Ovary (tissue), 9 donors: Measurements from ENCODE around the gene PRMT2. TPM values are rescaled to one million over a fixed set of nuclear protein-coding genes. Genes with fewer than 3 reads are reported as not detected.

ENCODE experiments used
- DNase-seq, 5 donors: peaks; one replicate each; pipeline ENCODE4 v3.0.0-alpha.2; 2019 to 2020
- H3K27ac ChIP-seq, 2 donors: fragments of 200-600 bp; one replicate each; pipeline versions ENCODE4 v1.5.1 to v1.8.0; 2019 to 2022
- H3K27me3 ChIP-seq: fragments of 200-600 bp; one replicate; pipeline ENCODE4 v1.8.0; 2022
- H3K36me3 ChIP-seq: fragments of 200-600 bp; sonication (generic); one replicate; pipeline ENCODE4 v1.5.1; 2019
- H3K4me1 ChIP-seq: one replicate; pipeline ENCODE4 v1.8.1; 2013; ENCODE audit warnings: mild to moderate bottlenecking, moderate library complexity; ENCODE audit not compliant: insufficient read depth
- H3K4me3 ChIP-seq: fragments of 200-600 bp; sonication (generic); one replicate; pipeline ENCODE4 v1.5.1; 2017
- H3K9me3 ChIP-seq, 2 donors: fragments of 200-600 bp in 1 of 2; sonication (generic) in 1 of 2; one replicate each; pipeline versions ENCODE4 v1.5.1 to v1.8.1; 2013 to 2019; ENCODE audit warnings: mild to moderate bottlenecking in 1 of 2, moderate library complexity in 1 of 2
- EP300 ChIP-seq: sonication (generic); formaldehyde crosslinking; IDR thresholded peaks from one replicate; pipeline ENCODE4 v1.6.1; 2017; ENCODE audit warnings: antibody characterized with exemption
- POLR2A ChIP-seq: fragments of 450-650 bp; IDR thresholded peaks from one replicate; pipeline ENCODE4 v1.6.1; 2017; ENCODE audit warnings: antibody characterized with exemption, mild to moderate bottlenecking, moderate library complexity
- WGBS, 3 donors: extraction: QIAGEN DNeasy Blood & Tissue Kit in 1 of 3; methylation state at CpG; one replicate each; pipeline versions ENCODE4 v1.1.5 to v1.1.7; 2013 to 2017; 5-methylcytosine and 5-hydroxymethylcytosine counted together
- intact Hi-C, 4 donors: fragments of 100-400 bp; cut with DNase I; formaldehyde crosslinking; loops; one replicate each; pipeline versions ENCODE4 v1.11.0 to v1.15.1; 2022 to 2023
- polyA plus RNA-seq, 2 donors: library from polyadenylated mRNA; stranded (reverse); fragments of 200-250 nt in 1 of 2; fragments of 350-450 nt in 1 of 2; fragmentation: Illumina TruSeq in 1 of 2; extraction: RNeasy Lipid Tissue Mini Kit (QIAGEN cat#74804) in 1 of 2; gene quantifications; one replicate each; pipeline ENCODE4 v1.2.3, GENCODE V29; 2013 to 2014
- total RNA-seq, 7 donors: library from RNA; depleted of rRNA in 2 of 7; stranded (reverse); fragments of >200 nt in 2 of 7; fragmentation: NEBNext Ultra II Directional in 3 of 7; extraction: Animal tissue kit (Norgen Biotek cat#: 25700) in 3 of 7; gene quantifications; one replicate each; pipeline versions ENCODE4 v1.1.0 to v1.2.4, GENCODE V29; 2016 to 2023
- TF ChIP-seq, protein P1 (sequence below), 3 donors: fragments of 450-650 bp in 2 of 3; fragments of 200-600 bp in 1 of 3; IDR thresholded peaks; one replicate each; pipeline versions ENCODE4 v1.5.1 to v1.8.0; 2016 to 2022; ENCODE audit warnings: antibody characterized with exemption in 3 of 3, mild to moderate bottlenecking in 1 of 3
- donor health status: DM: no; HTN: no; CAD: no; lungs with moderate emphysema.
- donor health status: DM: no; HTN: no; CAD: no.
- donor health status: Bipolar disorder and iron deficiency.
- donor health status: DM: yes; HTN: yes; CAD: no.
- donor health status: DM: no; HTN: no; CAD: no.
- donor health status: DM: yes; HTN: yes; CAD: no.

Gene PRMT2
- total and polyA plus RNA-seq, 9 donors: 62.6 to 125 (median 98.1) TPM

DNA sequence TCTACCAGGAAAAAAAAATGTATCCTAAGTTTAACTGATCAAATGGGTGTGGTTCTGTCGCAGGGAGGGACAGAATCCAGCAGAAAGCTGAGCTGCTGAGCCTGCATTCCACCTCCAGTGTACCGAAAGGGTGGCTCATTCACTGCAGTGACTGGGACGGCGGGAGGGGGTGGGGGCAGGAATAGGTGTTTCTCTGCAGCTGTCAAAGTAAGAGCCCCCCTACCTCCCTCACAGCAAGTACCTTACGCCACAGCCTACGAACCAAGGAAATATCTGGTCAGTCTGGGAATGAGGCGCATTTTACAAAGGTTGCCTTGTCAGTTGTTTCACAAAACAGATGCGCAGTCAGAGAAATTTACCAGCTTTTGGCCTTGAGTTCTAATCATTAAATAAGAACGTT lies 32.2 kb upstream of the PRMT2 start:
- Histone ChIP-seq H3K9me3 (no peaks in the 10 kb centered on the region), H3K4me3 (no peak overlapping the region), H3K4me1 (peaks cover 23% of the 10 kb centered on the region), H3K27me3 (no peaks in the 10 kb centered on the region), H3K27ac (no peak overlapping the region), H3K36me3 (no peaks in the 10 kb centered on the region)
- intact Hi-C loops: no loop called here
- DNase-seq: no peak
- no peak for TF ChIP-seq POLR2A
- TF ChIP-seq EP300: no peak
- TF ChIP-seq, protein P1, sequence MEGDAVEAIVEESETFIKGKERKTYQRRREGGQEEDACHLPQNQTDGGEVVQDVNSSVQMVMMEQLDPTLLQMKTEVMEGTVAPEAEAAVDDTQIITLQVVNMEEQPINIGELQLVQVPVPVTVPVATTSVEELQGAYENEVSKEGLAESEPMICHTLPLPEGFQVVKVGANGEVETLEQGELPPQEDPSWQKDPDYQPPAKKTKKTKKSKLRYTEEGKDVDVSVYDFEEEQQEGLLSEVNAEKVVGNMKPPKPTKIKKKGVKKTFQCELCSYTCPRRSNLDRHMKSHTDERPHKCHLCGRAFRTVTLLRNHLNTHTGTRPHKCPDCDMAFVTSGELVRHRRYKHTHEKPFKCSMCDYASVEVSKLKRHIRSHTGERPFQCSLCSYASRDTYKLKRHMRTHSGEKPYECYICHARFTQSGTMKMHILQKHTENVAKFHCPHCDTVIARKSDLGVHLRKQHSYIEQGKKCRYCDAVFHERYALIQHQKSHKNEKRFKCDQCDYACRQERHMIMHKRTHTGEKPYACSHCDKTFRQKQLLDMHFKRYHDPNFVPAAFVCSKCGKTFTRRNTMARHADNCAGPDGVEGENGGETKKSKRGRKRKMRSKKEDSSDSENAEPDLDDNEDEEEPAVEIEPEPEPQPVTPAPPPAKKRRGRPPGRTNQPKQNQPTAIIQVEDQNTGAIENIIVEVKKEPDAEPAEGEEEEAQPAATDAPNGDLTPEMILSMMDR (IDR thresholded peaks at IDR 0.05): no peak
- 8 to 23% (median 15%) methylated on average over 9 of the region's 9 CpGs for WGBS, 3 donors

DNA sequence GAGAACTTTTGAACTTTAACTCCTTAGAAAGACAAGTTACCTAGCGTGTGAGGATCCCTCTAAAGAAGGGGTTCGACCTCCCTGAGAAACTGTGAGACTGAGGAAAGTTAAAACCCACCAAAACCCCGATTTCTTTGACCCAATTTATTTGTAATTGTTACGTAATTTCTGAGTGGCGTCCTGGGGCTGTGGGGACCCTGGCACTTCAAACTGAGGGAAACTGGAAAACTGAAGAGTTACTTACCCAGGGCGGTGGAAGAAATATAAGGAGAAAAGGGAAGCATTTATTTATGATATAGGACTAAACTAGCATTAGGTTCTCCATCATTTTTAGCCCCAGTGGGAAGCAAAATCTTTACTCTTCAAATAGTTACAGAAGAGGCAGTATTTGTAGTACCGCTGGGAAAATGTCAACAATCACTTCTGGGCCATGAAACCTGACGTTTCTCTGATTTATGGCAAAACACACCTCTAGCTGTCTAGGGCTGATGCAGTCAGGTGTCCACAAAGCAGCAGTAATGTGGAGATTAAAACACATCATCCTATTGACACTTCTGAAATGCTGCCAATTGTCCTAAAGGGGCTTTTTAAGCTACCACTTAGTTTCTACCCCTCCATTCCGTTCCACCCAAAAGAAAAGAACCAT lies 31.0 kb upstream of the PRMT2 start:
- Histone ChIP-seq H3K4me3 (no peak overlapping the region), H3K27ac (no peak overlapping the region)

DNA sequence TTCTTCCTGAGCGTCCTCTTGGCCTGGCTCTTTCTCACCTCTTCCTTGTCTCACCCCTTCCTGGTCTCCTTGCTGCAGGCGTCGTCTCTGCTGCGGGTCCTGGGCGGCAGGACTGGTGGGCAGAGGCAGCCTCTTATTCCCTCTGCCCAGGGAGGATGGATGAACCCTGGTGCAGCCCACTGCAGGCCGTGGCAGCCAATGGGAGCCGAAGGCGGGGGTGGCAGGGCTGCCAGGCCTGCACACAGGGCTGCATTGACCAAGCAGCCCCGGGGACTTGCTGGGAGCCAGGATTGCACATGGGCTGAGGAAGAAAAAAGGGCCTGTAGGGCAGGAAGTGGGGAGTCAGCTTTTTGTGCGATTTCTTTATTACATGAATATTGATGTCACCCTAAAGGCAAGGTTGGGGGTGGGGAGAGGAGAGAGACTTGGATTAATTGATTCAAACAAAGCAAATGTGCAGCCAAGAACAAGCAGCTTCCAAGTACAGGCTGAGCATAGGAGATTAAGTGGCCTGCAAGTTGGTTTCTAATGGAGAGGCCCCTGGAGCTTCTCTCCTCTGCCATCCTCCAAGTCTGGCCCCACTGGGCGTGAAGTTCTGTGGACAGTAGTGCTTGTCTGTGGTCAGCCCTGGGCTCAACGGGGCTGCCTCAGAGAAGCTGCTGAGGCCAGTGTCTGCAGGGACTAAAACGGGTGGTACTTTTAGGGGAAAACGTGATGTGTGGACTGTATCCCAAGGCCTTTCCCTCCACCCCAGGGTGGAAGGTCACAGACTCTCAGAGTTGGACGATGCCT lies 30.3 kb upstream of the PRMT2 start, which contains the start of gene S100B:
Gene S100B, minus strand, starts transcription at position 108 of the 792 bp plus-strand sequence. CDS start 2,667 bp downstream, outside the sequence.
- 76% methylated on average over 15 of the region's 15 CpGs for WGBS, 3 donors
- TF ChIP-seq, protein P1 (IDR thresholded peaks at IDR 0.05): no peak
- TF ChIP-seq EP300: no peak
- TF ChIP-seq POLR2A: no peak
- Histone ChIP-seq H3K27me3 (no peaks in the 10 kb centered on the region), H3K9me3 (peaks cover 0 to 2% of the 10 kb centered on the region in 2 donors), H3K27ac (no peak within 1 kb of the TSS), H3K36me3 (no peaks in the 10 kb centered on the region), H3K4me3 (no peak within 1 kb of the TSS), H3K4me1 (peaks cover 13% of the 10 kb centered on the region)
- DNase-seq: no peak
- intact Hi-C loops: no loop called here

More for the DNA sequence above, 31.0 kb upstream of the PRMT2 start:
- peaks cover 17% of the 10 kb centered on the region for H3K4me1 ChIP-seq
- no peaks in the 10 kb centered on the region for H3K9me3 ChIP-seq
- WGBS, 3 donors: 83 to 84% (median 83%) methylated on average over 9 of the region's 9 CpGs
- no peaks in the 10 kb centered on the region for H3K27me3 ChIP-seq
- no peak for DNase-seq
- H3K36me3 ChIP-seq: no peaks in the 10 kb centered on the region
- intact Hi-C loops: no loop called here
- TF ChIP-seq EP300 (no peak), POLR2A (no peak)
- TF ChIP-seq, protein P1 (IDR thresholded peaks at IDR 0.05): no peak

DNA sequence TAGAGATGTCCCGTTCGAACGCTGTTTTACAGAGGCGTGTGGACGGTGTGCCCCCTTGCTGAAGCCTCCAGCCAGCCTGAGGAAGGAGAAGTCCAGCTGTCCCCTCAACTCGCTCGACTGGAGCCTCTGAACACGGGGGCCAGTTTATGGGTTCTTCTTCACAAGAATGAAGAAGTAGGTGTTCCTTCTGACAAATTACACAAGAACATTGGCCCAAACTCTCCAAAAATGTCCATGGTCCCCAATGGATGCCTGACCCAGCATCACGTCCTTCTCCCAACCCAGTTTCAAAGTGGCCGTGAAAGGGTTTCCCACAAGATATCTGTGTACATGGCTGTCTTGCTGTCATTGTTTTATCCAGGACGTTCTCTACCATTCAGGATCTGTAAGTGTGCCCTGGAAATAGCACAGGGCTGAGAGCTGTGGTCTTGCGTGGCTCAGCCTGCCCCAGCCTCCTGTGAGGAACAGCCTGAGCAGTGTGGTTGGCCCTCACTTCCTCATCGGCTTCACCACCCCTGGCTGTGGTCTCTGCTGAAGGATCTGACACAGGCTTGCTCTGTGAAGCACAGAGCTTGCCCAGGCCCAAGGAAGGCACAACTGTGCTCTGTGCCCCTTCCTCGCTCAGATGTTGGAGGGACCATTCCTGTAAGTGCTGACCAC lies 29.6 kb upstream of the PRMT2 start:
- no peak overlapping the region for H3K27ac ChIP-seq
- peaks cover 5 to 7% of the 10 kb centered on the region in 2 donors for H3K9me3 ChIP-seq
- intact Hi-C loops: no loop called here
- no peak overlapping the region for H3K4me3 ChIP-seq
- H3K36me3 ChIP-seq: no peaks in the 10 kb centered on the region
- DNase-seq: no peak
- TF ChIP-seq EP300 (no peak), POLR2A (no peak)
- TF ChIP-seq, protein P1 (IDR thresholded peaks at IDR 0.05): no peak
- 75 to 81% (median 81%) methylated on average over 14 of the region's 14 CpGs for WGBS, 3 donors
- peaks cover 11% of the 10 kb centered on the region for H3K4me1 ChIP-seq
- no peaks in the 10 kb centered on the region for H3K27me3 ChIP-seq
